ENCODE data around the gene GPX4.

- TF ChIP-seq, protein P1, sequence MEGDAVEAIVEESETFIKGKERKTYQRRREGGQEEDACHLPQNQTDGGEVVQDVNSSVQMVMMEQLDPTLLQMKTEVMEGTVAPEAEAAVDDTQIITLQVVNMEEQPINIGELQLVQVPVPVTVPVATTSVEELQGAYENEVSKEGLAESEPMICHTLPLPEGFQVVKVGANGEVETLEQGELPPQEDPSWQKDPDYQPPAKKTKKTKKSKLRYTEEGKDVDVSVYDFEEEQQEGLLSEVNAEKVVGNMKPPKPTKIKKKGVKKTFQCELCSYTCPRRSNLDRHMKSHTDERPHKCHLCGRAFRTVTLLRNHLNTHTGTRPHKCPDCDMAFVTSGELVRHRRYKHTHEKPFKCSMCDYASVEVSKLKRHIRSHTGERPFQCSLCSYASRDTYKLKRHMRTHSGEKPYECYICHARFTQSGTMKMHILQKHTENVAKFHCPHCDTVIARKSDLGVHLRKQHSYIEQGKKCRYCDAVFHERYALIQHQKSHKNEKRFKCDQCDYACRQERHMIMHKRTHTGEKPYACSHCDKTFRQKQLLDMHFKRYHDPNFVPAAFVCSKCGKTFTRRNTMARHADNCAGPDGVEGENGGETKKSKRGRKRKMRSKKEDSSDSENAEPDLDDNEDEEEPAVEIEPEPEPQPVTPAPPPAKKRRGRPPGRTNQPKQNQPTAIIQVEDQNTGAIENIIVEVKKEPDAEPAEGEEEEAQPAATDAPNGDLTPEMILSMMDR (IDR thresholded peaks at IDR 0.05) = no peak
- no peak for TF ChIP-seq POLR2A (IDR thresholded peaks at IDR 0.05)
These were observed 33.2 kb upstream of the GPX4 start for GRCh38 chr19:1070576-1070930.
